H54 (cell line): Measurements from ENCODE around the gene EPYC.
"Not testable (repeated sequence)": the region's sequence is repeated elsewhere in the genome, so short reads cannot be mapped to it uniquely, and the experiment has no call there.

Experiments
- DNase-seq: peaks from one replicate; pipeline ENCODE4 v3.0.0; 2011; ENCODE audit warnings: low spot score, mixed read lengths; ENCODE audit not compliant: insufficient read length
- FAIRE-seq: peaks from 3 replicates; lab custom pipeline; 2011; peaks lifted over from hg19 to GRCh38; lab: Jason Lieb, UNC
- POLR2A ChIP-seq: IDR thresholded peaks from 2 replicates; pipeline ENCODE4 v1.6.1; 2011; ENCODE audit warnings: low read depth, mild to moderate bottlenecking, low read length

Gene EPYC

GRCh38 chr12:91009319-91009950, 4.7 kb upstream of the EPYC start:
- DNase-seq = no peak
- TF ChIP-seq POLR2A = no peak
- FAIRE-seq = no peak

GRCh38 chr12:91007531-91008290, 2.9 kb upstream of the EPYC start:
- DNase-seq (no peak), FAIRE-seq (no peak)
- TF ChIP-seq POLR2A = no peak

- FAIRE-seq (no peak), DNase-seq (no peak)
- no peak for TF ChIP-seq POLR2A
These were observed 1.0 kb downstream of the EPYC start for GRCh38 chr12:91003737-91004136.

GRCh38 chr12:91001306-91001705, 3.5 kb downstream of the EPYC start:
- TF ChIP-seq POLR2A = no peak
- FAIRE-seq (no peak), DNase-seq (no peak)

GRCh38 chr12:90999966-91000365, 4.8 kb downstream of the EPYC start:
- DNase-seq = no peak
- no peak for TF ChIP-seq POLR2A
- peak; percentile 15 for FAIRE-seq

- DNase-seq (no peak), FAIRE-seq (no peak)
- no peak for TF ChIP-seq POLR2A
These were observed 5.2 kb downstream of the EPYC start for GRCh38 chr12:90999527-90999926.

GRCh38 chr12:90995010-90995409, 9.8 kb downstream of the EPYC start:
- DNase-seq = no peak
- TF ChIP-seq POLR2A = no peak
- FAIRE-seq = no peak

GRCh38 chr12:90991952-90992465, 12.8 kb downstream of the EPYC start:
- DNase-seq (no peak), FAIRE-seq (no peak)
- no peak for TF ChIP-seq POLR2A

- DNase-seq (no peak), FAIRE-seq (no peak)
- no peak for TF ChIP-seq POLR2A
These were observed 14.2 kb downstream of the EPYC start for GRCh38 chr12:90990611-90991010.

- FAIRE-seq (no peak), DNase-seq (no peak)
- TF ChIP-seq POLR2A = no peak
These were observed 15.1 kb downstream of the EPYC start for GRCh38 chr12:90989686-90990111.

GRCh38 chr12:90987520-90987919, 17.3 kb downstream of the EPYC start:
- no peak for DNase-seq
- no peak for FAIRE-seq
- TF ChIP-seq POLR2A = no peak

GRCh38 chr12:90987101-90987500, 17.7 kb downstream of the EPYC start:
- no peak for FAIRE-seq
- TF ChIP-seq POLR2A = no peak
- no peak for DNase-seq

- not testable (repeated sequence) for FAIRE-seq, DNase-seq
These were observed 19.4 kb downstream of the EPYC start for GRCh38 chr12:90985331-90985730.

GRCh38 chr12:90984114-90984513, 20.7 kb downstream of the EPYC start:
- TF ChIP-seq POLR2A = no peak
- DNase-seq (no peak), FAIRE-seq (no peak)

GRCh38 chr12:90982170-90982569, 22.6 kb downstream of the EPYC start:
- DNase-seq (no peak), FAIRE-seq (no peak)
- no peak for TF ChIP-seq POLR2A
